ENCODE results near the gene TSPAN18. TPM values are rescaled to one million over a fixed set of nuclear protein-coding genes. Genes with fewer than 3 reads are reported as not detected.

TSPAN18 gene
- total and polyA plus RNA-seq, 2 experiments from 2014 or later, result 6.0 to 10.6 TPM

DNA sequence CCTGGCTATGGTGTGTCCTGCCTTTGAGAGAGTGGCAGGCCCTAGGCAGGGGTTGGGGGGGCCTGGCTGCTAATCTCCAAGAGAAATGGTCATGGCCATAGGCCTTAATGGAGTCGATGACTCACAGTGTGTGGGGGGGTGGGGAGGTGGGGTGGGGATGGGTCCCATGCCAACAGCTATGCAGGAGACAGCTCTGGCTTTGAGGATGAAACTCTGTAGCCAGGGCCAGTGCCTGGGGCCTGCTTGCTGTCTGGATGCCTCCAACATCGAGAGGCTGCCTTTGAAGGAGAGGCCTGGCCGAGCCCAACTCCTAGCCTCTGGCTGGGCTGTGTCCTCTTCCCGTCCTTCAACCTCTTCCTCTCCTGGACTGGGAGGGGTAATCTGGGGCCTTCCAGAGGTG, 23.9 kb upstream of the TSPAN18 start:
- Mint-ChIP-seq H3K27ac (no peak overlapping the region), H3K27me3 (ENCODE audit: insufficient read depth, low read depth, poor library complexity) (peaks cover 5% of the 10 kb centered on the region), H3K36me3 (ENCODE audit: low read depth) (peaks cover 2% of the 10 kb centered on the region; the same call in 2 of the 3 replicates), H3K4me1 (peaks cover 6% of the 10 kb centered on the region), H3K9me3 (peaks cover 6% of the 10 kb centered on the region), H3K4me3 (no peak overlapping the region)
- no peaks in the 10 kb centered on the region for H3K79me2 ChIP-seq (replicated peaks; ENCODE audit: insufficient read depth)
- no peak overlapping the region for H2AFZ ChIP-seq
- no peaks in the 10 kb centered on the region for H3F3A ChIP-seq (replicated peaks; ENCODE audit: low read depth)
- no peak overlapping the region for H3K27ac ChIP-seq (ENCODE audit: low read depth)
- H3K4me3 ChIP-seq, result no peak overlapping the region
- no peaks in the 10 kb centered on the region for H3K36me3 ChIP-seq (ENCODE audit: insufficient read depth)
- DNase-seq (ENCODE audit: low spot score), result no peak
- H3K4me2 ChIP-seq, result no peak overlapping the region
- no peaks in the 10 kb centered on the region for H3K9me2 ChIP-seq (ENCODE audit: insufficient read depth)
- no peaks in the 10 kb centered on the region for H3K4me1 ChIP-seq (ENCODE audit: insufficient read depth)
- H3K27me3 ChIP-seq (ENCODE audit: insufficient read depth), result no peaks in the 10 kb centered on the region
- no peak for ATAC-seq
- no peaks in the 10 kb centered on the region for H4K20me1 ChIP-seq (replicated peaks; ENCODE audit: insufficient read depth)
- TF ChIP-seq JUNB (IDR thresholded peaks at IDR 0.05; ENCODE audit: unreplicated experiment) (no peak), EZH2phosphoT487 (IDR thresholded peaks at IDR 0.05; ENCODE audit: unreplicated experiment) (no peak)
- TF ChIP-seq, protein P1, sequence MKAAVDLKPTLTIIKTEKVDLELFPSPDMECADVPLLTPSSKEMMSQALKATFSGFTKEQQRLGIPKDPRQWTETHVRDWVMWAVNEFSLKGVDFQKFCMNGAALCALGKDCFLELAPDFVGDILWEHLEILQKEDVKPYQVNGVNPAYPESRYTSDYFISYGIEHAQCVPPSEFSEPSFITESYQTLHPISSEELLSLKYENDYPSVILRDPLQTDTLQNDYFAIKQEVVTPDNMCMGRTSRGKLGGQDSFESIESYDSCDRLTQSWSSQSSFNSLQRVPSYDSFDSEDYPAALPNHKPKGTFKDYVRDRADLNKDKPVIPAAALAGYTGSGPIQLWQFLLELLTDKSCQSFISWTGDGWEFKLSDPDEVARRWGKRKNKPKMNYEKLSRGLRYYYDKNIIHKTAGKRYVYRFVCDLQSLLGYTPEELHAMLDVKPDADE (IDR thresholded peaks at IDR 0.05), result no peak
- TF ChIP-seq, protein P2, sequence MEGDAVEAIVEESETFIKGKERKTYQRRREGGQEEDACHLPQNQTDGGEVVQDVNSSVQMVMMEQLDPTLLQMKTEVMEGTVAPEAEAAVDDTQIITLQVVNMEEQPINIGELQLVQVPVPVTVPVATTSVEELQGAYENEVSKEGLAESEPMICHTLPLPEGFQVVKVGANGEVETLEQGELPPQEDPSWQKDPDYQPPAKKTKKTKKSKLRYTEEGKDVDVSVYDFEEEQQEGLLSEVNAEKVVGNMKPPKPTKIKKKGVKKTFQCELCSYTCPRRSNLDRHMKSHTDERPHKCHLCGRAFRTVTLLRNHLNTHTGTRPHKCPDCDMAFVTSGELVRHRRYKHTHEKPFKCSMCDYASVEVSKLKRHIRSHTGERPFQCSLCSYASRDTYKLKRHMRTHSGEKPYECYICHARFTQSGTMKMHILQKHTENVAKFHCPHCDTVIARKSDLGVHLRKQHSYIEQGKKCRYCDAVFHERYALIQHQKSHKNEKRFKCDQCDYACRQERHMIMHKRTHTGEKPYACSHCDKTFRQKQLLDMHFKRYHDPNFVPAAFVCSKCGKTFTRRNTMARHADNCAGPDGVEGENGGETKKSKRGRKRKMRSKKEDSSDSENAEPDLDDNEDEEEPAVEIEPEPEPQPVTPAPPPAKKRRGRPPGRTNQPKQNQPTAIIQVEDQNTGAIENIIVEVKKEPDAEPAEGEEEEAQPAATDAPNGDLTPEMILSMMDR (conservative IDR thresholded peaks at IDR 0.05; ENCODE audit: low read depth in 2 of 2), result no peak

DNA sequence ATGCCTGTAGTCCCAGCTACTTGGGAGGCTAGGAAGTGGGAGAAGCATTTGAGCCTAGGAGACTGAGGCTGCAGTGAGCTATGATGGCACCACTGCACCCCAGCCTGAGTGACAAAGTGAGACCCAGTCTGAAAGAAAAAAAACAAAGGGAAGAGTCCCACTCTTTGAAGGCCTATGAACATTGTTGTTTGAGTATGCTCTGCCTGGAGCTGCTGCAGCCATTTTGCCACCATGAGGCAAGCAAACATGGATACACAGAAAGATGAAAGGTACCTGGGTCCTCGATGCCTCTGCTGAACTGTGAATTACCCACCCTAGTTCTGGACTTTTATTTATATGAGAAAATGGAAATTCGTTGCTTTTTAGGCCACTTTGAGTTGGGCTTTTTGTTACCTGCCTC, 19.7 kb upstream of the TSPAN18 start:
- Mint-ChIP-seq H3K27ac (no peak overlapping the region), H3K36me3 (ENCODE audit: low read depth) (peaks cover 2% of the 10 kb centered on the region; the same call in 1 of the 3 replicates), H3K4me1 (peaks cover 17% of the 10 kb centered on the region), H3K27me3 (ENCODE audit: insufficient read depth, low read depth, poor library complexity) (peaks cover 15% of the 10 kb centered on the region), H3K4me3 (no peak overlapping the region), H3K9me3 (peaks cover 11% of the 10 kb centered on the region)
- Histone ChIP-seq H3K4me3 (no peak overlapping the region), H3K27ac (ENCODE audit: low read depth) (no peak overlapping the region), H3K9me2 (ENCODE audit: insufficient read depth) (no peaks in the 10 kb centered on the region), H3K36me3 (ENCODE audit: insufficient read depth) (no peaks in the 10 kb centered on the region), H4K20me1 (replicated peaks; ENCODE audit: insufficient read depth) (no peaks in the 10 kb centered on the region), H3K4me2 (no peak overlapping the region), H3F3A (replicated peaks; ENCODE audit: low read depth) (no peaks in the 10 kb centered on the region), H2AFZ (no peak overlapping the region), H3K79me2 (replicated peaks; ENCODE audit: insufficient read depth) (no peaks in the 10 kb centered on the region), H3K27me3 (ENCODE audit: insufficient read depth) (no peaks in the 10 kb centered on the region), H3K4me1 (ENCODE audit: insufficient read depth) (peaks cover 12% of the 10 kb centered on the region)
- DNase-seq (ENCODE audit: low spot score) (no peak), ATAC-seq (no peak)
- TF ChIP-seq STAT1 (IDR thresholded peaks at IDR 0.05; ENCODE audit: unreplicated experiment), result no peak
- TF ChIP-seq, protein P3, sequence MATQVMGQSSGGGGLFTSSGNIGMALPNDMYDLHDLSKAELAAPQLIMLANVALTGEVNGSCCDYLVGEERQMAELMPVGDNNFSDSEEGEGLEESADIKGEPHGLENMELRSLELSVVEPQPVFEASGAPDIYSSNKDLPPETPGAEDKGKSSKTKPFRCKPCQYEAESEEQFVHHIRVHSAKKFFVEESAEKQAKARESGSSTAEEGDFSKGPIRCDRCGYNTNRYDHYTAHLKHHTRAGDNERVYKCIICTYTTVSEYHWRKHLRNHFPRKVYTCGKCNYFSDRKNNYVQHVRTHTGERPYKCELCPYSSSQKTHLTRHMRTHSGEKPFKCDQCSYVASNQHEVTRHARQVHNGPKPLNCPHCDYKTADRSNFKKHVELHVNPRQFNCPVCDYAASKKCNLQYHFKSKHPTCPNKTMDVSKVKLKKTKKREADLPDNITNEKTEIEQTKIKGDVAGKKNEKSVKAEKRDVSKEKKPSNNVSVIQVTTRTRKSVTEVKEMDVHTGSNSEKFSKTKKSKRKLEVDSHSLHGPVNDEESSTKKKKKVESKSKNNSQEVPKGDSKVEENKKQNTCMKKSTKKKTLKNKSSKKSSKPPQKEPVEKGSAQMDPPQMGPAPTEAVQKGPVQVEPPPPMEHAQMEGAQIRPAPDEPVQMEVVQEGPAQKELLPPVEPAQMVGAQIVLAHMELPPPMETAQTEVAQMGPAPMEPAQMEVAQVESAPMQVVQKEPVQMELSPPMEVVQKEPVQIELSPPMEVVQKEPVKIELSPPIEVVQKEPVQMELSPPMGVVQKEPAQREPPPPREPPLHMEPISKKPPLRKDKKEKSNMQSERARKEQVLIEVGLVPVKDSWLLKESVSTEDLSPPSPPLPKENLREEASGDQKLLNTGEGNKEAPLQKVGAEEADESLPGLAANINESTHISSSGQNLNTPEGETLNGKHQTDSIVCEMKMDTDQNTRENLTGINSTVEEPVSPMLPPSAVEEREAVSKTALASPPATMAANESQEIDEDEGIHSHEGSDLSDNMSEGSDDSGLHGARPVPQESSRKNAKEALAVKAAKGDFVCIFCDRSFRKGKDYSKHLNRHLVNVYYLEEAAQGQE (IDR thresholded peaks at IDR 0.05; ENCODE audit: unreplicated experiment), result no peak
- TF ChIP-seq NANOG (IDR thresholded peaks at IDR 0.05; ENCODE audit: borderline replicate concordance), result no peak
- TF ChIP-seq, protein P4, sequence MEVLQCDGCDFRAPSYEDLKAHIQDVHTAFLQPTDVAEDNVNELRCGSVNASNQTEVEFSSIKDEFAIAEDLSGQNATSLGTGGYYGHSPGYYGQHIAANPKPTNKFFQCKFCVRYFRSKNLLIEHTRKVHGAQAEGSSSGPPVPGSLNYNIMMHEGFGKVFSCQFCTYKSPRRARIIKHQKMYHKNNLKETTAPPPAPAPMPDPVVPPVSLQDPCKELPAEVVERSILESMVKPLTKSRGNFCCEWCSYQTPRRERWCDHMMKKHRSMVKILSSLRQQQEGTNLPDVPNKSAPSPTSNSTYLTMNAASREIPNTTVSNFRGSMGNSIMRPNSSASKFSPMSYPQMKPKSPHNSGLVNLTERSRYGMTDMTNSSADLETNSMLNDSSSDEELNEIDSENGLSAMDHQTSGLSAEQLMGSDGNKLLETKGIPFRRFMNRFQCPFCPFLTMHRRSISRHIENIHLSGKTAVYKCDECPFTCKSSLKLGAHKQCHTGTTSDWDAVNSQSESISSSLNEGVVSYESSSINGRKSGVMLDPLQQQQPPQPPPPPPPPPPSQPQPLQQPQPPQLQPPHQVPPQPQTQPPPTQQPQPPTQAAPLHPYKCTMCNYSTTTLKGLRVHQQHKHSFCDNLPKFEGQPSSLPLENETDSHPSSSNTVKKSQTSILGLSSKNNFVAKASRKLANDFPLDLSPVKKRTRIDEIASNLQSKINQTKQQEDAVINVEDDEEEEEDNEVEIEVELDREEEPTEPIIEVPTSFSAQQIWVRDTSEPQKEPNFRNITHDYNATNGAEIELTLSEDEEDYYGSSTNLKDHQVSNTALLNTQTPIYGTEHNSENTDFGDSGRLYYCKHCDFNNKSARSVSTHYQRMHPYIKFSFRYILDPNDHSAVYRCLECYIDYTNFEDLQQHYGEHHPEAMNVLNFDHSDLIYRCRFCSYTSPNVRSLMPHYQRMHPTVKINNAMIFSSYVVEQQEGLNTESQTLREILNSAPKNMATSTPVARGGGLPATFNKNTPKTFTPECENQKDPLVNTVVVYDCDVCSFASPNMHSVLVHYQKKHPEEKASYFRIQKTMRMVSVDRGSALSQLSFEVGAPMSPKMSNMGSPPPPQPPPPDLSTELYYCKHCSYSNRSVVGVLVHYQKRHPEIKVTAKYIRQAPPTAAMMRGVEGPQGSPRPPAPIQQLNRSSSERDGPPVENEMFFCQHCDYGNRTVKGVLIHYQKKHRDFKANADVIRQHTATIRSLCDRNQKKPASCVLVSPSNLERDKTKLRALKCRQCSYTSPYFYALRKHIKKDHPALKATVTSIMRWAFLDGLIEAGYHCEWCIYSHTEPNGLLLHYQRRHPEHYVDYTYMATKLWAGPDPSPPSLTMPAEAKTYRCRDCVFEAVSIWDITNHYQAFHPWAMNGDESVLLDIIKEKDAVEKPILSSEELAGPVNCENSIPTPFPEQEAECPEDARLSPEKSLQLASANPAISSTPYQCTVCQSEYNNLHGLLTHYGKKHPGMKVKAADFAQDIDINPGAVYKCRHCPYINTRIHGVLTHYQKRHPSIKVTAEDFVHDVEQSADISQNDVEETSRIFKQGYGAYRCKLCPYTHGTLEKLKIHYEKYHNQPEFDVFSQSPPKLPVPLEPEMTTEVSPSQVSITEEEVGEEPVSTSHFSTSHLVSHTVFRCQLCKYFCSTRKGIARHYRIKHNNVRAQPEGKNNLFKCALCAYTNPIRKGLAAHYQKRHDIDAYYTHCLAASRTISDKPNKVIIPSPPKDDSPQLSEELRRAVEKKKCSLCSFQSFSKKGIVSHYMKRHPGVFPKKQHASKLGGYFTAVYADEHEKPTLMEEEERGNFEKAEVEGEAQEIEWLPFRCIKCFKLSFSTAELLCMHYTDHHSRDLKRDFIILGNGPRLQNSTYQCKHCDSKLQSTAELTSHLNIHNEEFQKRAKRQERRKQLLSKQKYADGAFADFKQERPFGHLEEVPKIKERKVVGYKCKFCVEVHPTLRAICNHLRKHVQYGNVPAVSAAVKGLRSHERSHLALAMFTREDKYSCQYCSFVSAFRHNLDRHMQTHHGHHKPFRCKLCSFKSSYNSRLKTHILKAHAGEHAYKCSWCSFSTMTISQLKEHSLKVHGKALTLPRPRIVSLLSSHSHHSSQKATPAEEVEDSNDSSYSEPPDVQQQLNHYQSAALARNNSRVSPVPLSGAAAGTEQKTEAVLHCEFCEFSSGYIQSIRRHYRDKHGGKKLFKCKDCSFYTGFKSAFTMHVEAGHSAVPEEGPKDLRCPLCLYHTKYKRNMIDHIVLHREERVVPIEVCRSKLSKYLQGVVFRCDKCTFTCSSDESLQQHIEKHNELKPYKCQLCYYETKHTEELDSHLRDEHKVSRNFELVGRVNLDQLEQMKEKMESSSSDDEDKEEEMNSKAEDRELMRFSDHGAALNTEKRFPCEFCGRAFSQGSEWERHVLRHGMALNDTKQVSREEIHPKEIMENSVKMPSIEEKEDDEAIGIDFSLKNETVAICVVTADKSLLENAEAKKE (CRISPR knock-in tag; IDR thresholded peaks at IDR 0.05), result no peak
- no peak for TF ChIP-seq CREB1 (CRISPR knock-in tag; IDR thresholded peaks at IDR 0.05; ENCODE audit: low read depth)
- no peak for TF ChIP-seq ZNF331 (CRISPR knock-in tag; IDR thresholded peaks at IDR 0.05; ENCODE audit: low read depth)

Data from GM23338 (cell line).